ENCODE data around the gene GABRB2.

- TF ChIP-seq CTCF (IDR thresholded peaks at IDR 0.05; ENCODE audit: insufficient read depth, low read length) (no peak), REST (IDR thresholded peaks at IDR 0.05; ENCODE audit: insufficient replicate concordance, low read depth) (no peak), GABPA (IDR thresholded peaks at IDR 0.05; ENCODE audit: low read depth) (no peak)
Observed at GRCh38 chr5:161266954-161267353, 279.6 kb downstream of the GABRB2 start.
